Nucleus accumbens (tissue), 56 donors: ENCODE measurements around the gene DENND1A.

Experiments used
- DNase-seq, 56 donors: peaks; one replicate each; lab custom pipeline; 2025; lab: John Stamatoyannopoulos, UW

DENND1A gene

DNA sequence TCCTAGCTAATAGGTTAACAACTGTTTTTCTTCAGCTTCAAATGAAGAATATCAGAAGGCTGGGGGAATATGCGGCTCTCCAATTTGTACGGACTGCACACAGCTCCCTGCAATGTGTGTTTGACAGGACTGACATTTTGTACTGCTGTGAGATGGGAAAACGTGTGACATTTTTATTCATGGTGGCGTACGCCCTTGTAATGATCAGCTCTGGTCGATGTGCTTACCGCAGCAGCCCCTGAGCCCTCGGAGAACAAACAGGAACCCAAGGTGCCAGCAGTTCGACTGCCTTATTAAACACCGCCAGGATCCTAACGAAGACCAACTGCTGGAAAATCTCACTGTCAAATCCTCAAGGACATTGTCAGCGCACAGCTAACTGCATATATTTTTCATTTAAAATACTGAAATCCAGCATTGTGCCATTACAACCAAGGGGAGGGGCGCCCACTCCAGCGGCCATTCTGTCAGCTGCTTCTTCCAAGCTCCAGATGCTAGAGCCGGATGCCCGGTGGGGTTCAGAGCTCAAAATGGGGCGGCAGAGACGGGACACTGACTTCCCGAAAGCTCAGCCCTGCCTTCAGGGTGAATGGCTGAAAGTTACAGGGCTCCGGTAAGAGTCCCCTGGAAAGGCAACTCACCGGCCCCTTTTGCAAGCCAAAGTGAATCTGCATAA, 507.2 kb downstream of the DENND1A start:
- DNase-seq: no peak

DNA sequence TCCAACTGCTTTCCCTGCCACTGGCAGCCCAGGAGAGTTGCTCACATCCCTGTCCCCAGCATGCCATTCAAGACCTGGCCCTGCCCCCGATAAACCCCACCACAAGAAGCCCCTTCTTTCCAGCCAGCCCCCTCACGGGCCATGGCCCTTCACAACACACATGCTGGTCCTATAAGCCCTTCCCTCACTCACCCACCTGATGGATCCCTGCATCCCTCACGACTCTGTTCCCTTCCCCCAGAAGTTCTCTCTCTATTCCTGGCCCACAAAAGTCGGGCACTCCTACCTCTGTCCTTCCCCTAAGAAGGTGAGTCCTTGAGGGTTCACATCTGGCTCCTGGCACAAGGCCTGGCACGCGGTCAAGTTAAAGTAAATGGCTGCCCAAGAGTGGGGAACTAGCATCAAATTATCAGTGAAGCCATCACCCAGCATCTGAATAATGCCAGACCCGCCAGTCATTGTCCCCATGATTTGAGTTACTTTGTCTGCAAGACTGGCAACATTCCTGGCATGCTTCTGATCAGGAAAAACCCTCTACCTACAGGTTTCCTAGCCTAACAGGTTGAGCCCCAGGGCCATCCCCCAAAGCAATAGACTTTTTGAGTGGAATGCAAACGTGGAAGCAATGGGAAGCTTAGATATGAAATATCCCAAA, 508.0 kb downstream of the DENND1A start:
- DNase-seq: no peak

DNA sequence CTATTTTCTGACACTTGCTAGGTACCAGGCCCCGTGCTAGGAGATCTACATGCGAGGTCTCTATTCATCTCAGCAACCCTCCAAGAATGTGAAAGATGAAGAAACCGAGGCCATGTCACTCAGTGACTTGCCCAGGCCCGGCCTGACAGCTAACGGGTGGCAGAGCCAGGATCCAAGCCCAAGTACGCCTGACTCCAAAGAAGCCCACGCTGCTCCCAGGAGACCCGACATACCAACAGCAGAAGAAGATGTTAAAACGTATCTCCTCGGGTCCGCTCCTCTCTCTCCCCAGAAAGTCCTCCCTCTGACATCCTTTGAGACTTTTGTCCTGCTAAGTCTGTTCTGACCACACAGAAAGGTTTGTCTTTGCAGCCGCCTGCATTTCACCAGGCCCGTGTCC, 508.7 kb downstream of the DENND1A start:
- no peak for DNase-seq

DNA sequence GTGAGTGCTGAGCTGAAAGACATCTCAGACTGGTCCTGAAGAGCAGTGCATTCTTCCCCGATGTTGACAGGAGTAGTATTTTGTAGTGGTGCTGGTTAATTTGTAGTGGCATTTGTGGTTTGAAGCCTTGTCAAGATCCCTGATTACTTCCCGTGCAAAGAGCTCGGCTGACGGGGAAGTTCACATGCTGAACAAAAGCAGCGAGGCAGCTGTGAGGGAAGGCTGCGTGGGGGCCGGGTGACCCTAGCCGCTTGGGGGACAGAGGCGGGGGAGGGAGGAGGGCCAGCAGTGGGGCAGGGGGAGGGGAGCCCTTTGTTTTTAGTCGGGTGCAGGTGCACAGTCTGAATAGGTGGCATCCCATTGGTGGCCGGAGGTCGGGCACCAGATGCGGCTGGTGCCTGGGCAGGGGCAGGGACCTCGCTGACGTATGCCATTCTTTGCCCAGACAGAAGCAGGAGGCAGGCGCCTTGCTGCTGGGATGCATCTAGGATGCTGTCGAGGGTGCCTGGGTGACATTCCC, 509.3 kb downstream of the DENND1A start:
- no peak for DNase-seq

DNA sequence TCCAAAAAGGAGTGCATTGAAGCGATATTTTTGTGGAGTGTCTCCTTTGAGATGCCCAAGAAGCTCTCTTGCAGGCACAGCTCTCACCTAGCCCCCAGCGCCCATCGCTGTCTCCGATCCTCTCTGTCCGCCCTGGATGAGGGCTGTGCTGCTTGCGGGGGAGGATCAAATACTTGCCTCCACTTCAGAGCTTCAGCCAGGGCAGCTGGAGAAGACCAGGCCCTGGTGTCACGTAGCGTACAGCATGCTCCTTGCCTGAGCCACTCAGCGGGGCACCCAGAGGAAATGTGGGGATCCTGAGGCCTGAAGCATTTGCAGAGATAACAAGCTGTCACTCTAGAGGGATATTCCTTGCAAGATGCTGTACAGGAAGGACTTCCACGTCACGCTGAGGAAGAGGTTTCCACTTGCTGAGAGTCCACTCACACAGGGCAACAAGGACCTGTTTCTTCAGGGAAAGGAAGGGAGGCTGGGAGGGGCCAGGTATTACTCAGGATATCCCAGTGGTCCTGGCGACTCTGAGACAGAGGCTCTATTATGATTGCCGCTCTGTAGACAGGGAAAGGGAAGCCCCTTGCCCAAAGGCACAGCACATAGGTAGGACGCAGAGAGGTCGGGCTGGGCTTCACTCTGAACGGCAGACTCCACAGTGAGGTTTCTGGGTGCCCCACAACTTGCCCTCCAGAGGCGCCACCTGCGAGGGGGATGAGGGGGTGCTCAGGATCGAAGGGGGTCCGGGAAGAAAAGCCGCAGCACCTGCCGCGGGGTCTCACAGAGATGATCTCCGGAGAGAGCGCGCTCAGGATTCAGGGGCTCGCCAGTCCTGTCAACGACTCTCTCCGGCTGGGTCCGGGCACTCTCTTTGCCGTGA, 510.0 kb downstream of the DENND1A start:
- no peak for DNase-seq

DNA sequence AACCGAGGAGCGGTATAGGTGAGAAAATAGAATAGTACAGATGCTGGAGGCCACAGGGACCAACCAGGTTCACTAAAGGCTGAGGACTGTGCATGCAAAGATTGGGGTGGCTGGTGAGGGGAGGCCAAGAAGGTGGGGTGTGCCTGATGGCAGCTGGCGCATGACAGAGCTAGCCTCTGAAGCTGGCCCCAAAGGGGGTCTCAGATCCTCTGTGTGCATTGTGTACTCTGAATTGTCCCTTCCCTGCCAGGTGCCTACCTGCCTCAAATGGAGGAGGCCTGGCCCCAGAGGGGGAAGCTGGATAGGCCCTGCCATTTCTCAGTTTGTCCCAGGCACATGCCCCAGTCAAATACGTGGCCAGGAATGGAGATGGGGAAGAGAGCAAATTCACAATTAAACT, 510.8 kb downstream of the DENND1A start:
- DNase-seq: no peak

DNA sequence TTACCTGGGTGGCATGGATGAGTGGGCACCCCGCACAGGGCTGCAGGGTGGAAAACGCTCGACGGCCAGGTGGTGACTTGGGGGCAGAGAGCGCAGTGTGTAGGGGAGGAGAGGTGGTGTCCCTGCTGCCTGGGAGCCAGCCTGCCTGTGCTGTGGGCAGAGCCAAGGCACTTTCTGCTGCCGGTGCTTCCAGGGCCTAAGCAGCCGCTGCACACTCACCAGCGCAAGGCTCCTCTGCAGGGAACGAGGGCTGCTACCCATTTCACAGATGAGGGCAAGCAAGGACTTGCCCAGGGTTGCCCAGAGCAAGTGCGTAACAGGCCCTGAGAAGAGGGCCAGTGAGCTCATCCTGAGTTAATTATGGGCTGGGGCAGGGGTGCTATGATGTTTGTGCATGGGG, 511.4 kb downstream of the DENND1A start:
- DNase-seq: no peak

DNA sequence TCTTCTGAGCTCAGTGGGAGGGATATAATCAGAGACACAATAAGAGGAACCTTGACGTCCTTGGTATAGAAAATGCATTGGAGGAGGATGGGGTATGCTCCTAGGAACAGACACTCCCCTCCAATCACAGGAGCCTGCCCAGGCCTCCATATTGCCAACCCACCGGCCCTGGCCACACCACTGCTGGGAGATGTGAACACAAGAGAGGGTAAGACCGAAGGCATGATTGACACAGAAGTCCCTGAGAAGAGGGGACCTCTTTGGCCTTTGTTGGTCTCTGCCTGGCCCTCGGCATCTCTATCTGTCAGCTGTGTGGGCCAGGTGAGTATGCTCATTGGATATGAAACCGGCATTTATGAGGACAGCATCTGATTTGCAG, 511.9 kb downstream of the DENND1A start:
- DNase-seq: no peak

DNA sequence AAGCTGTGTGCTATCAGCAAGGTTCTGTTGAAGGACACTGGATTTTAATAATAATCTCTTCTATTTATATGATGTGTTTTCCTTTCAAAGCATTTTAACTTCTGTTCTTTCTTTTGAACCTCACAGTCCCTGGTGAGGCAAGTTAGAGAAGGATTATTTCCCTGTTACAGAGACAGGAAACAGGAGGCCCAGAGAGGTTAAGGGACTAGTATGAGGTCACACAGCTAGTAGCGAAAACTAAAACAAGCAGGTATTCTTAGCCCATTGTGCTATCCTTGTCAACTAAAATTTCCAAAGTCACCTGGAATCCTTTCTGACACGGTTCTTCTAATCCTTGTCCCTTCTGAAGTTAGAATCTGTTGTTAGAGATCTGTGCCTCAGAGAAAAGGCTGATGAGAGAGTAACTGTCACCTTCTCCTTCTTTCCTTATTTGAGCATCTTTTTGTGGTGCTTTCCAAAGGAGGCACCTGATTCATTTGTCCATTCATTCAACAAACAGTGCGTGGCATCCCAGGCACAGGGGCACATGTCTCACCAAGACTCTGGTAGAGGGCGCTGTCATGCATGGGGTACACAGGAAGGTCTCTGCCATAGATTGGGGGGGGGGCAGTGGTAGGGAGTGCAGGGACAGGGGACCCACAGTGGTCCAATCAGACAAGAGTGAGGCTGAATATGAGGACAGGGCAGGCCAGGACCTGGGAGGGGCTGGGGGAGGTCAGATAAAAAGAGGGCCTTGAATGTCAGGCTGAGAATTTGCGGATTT, 512.5 kb downstream of the DENND1A start:
- no peak for DNase-seq

DNA sequence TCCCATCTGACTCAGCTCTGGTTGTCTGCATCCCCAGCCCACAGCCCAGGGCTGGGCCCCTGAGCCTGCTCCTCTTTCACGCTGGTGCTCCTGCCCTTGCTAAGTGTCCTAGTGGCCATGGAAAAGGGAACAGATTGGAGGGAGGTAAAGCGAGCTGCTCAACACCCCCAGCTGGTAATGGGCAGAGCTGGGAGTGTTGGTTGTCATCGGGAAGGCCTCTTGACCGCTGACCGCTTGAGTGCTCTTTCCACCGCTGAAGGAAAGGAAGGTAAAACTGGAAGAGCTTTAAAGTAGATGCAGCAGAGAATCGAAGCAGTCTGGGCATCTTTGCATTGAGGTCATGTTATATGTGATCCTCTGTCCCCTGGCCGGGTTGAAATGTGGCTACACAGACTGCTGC, 513.8 kb downstream of the DENND1A start:
- no peak for DNase-seq

DNA sequence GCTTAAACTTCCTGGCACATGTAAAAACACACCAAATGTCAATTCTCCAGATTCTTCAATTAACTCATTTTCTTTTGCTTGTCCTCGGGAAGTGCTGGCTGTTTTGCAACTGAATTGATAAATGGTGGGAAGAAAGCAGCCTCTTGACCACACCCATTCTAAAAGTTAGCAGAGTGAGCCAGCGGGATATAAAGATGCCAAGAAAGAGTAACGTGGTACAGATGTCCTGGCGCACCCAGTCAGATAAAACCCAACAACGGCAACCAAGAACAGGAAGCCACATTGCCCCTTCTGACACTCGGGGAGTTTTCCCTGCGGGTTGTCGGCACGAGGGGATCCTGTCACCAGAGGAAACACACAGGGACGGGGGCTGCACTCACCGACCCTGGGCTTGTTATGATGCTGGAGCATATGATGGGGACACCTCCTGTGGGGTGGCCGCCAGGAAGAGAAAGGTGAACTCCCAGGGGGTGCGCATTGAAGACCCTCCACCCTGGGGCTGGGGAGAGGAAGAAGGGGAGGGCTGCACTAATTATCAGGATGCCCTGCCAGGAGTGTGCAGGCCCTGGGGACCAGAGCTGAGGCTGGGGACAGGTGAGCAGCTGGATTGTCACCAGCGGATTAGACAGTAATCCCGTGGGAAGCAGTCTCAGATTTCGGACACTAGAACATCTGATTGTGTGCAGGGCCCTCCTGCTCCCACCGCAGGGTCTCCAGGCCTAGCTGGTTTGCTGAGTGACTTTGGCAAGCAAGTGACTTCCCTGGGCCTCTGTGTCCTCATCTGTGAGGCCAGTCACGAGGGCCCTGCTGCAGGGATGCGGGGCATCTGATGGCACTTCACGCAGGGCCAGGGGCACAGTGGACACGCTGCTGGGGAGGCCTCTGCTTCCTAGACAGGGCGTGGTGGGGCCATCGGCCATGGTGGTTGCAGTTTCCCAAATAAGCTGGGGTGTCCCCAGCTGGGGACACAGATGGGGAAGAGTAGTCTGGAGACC, 514.7 kb downstream of the DENND1A start:
- DNase-seq: no peak

DNA sequence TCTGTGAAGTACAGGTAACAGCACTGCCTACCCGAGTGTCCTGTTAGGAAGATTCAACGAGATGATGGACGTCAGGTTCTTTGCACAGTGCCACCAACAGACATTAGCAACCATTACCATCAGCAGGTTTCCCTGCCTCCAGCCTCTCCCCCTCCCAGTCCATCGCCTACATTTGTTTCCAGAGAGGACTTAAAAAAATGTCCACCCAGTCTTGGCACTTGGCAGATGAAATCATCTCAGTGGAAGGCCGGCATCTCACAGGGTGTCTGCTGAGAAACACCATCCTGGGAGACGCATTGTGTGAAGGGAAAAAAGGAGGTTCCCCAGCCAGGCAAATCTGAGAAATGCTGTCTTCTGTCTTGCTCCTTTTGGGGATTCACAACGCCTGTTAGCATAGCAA, 515.7 kb downstream of the DENND1A start:
- no peak for DNase-seq

DNA sequence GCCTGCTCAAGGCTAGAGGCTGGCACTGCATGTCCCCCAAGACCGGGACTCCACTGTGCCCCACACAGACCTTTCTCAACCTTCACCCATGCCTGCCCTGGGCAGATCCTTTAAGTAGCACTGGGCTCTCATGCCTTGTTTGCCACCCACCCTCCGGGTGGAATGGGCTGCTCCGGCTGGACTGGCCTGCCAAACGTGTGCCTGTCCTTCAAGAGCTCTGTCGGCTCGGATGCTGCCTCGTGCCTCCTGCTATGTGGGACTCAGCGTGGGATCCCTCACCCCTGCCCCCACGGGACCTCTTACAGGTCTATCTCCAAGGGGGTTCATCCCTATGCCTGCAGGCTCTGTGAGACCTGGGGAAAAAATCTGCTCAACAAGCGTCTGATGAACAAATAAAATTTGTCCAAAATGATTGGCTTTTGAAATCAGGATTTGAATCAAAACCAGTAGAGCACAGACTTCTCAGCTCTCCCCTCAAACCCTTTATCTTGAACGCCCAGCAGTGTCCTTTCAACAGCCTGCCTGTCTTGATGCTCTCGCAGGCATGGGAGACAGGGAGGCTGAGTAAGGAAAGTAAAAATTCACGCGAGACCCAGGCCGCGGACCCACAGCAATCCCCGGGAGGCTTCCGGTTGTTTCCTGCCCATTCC, 517.6 kb downstream of the DENND1A start:
- no peak for DNase-seq

DNA sequence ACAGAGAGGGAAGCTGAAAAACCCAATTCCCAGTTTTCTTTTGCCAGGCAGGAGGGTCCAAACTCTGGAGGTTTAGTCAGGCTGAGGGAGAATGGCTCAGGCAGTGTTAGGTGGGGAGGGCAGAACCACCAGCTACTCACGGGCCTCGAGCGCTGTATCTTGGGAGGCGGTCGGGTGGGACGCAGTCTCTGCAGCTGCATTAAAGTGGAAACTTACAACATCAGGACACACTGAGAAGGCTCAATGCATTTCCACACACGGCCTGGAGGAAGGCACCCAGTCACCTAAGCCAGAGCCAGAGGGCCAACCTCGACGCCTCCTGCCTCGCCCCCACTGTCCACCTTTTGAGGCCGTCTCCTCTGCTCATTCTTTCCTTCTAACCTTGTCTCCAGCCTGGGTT, 518.3 kb downstream of the DENND1A start:
- DNase-seq: no peak

DNA sequence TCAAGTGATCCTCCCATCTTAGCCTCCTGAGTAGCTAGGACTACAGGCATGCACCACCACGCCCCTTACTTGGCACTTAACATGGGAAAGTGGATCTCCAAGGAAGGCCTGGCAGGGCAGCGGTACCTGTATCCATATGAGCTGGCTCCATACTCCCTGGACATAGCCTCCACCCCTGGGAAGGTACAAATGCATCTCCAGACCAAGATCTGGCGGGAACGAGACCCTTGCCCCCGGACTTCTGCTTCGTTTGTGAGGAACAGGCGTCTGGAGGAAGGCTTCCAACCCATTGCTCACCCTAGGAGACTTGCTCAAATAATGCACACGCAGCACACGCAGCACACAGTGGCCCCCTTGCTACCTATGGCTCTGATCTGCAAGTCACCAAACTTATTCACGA, 518.7 kb downstream of the DENND1A start:
- DNase-seq: no peak

DNA sequence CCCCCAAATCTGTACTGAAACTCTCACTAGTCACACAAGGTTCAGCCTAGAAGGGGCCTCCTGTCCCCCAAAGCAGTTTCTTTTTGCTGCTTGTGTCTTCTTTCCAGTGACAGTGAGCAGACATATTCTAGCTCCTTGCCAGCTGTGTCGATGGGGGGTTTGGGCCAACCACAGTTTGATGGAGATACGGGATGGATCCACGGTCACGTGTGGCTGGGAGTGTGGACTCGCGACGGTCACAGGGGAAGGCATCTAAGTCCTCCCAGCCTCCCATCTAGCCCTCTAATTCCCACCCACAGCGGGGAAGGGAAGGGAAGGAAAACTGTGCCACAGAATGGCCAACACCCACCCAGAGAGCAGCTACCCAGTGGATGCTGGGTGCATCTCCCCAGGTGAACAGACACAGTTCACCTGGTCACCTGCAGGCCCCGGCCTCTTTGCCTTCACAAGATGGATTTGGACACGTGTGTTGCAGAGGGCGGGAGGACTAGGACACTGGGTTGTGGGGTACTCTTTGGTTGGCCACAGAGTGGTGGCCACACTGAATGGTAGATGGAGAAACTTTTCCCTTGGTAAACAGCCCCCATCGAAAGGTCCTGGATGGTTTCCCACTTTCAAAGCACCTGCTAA, 519.5 kb downstream of the DENND1A start:
- no peak for DNase-seq

DNA sequence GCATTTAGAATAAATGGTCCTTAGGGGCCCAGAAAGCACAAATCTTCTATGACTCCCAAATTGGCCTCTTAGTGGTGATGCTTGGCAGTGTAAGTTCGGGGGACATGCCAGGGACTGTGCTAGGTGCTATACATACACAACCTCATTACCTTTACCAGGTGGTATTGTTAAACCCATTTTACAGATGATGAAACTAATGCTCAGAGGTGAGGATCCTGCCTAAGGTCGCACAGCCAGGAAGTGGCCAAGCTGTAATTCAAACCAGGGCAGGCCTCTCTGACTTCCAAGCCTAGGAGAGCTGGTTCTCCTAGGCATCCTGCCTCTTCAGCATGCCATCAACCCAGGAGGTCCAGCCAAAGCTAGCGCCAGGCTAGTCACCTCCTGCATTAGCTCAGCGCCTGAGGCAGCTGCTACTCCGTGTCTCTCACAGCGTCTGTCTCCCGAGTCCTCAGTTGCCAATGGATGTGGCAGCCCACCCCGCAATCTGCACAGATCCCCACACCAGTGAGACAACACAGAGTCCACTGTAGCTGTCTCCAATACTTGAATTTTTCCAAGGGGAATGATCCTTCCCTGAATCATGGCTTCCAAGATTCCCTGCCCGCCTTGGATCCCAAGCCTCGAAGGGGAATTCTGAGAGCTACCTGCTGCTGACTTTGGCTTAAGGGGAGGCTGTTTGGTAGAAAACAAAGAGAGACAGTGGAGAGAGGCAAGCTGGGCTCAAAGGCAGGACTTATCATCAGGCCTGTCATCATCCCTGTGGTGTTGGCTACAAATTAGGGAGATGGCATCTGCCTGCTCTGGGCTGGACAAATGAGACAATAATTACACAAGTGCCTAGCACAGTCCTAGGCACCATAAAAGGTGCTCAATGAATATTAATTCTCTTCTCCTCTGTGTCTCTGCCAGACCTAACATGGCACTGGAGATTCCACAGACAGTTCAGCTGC, 521.3 kb downstream of the DENND1A start:
- no peak for DNase-seq
